Heart left ventricle (tissue), 13 donors: ENCODE measurements around the gene TPI1.

ENCODE experiments used
- POLR2A ChIP-seq, 2 donors: fragments of 450-650 bp; IDR thresholded peaks; one replicate each; pipeline ENCODE4 v1.6.1; 2017; ENCODE audit warnings: antibody characterized with exemption in 2 of 2, mild to moderate bottlenecking in 2 of 2, moderate library complexity in 2 of 2
- TF ChIP-seq, protein P1 (sequence below), 12 donors: fragments of 200-600 bp; sonication (generic) in 4 of 12; IDR thresholded peaks; one replicate each; pipeline versions ENCODE4 v1.5.0 to v1.8.0; 2018 to 2022; ENCODE audit warnings: antibody characterized with exemption in 12 of 12, mild to moderate bottlenecking in 5 of 12
- donor health status: ischemic (EF 13 %, LVEDD 7.1; RV severe dilation, severe dysfunction).
- donor health status: DM: no; HTN: yes; CAD: no.
- donor health status: DM: no; HTN: no; CAD: no.
- donor health status: ischemic (EF 25% LVEDD 6.9; RV normal size, moderate dysfunction).
- donor health status: ischemic (EF 25% LVEDD 5.7; RV mildly dilated, moderate dysfunction).
- donor health status: ischemic (EF 35%, LVEDD 5.7; RV mildly dilated, moderate dysfunction).
- donor health status: nonischemic (EF 11% LVEDD 7.7; RV severe dilation, severe dysfunction).
- donor health status: DM: yes; HTN: yes; CAD: no.
- donor health status: PGD.
- donor health status: ischemic (EF 29% LVEDD 5.4; RV normal size, mild dysfunction).
- donor health status: nonischemic (EF 23%, LVEDD 6.1; RV moderate dilation, normal function).

DNA sequence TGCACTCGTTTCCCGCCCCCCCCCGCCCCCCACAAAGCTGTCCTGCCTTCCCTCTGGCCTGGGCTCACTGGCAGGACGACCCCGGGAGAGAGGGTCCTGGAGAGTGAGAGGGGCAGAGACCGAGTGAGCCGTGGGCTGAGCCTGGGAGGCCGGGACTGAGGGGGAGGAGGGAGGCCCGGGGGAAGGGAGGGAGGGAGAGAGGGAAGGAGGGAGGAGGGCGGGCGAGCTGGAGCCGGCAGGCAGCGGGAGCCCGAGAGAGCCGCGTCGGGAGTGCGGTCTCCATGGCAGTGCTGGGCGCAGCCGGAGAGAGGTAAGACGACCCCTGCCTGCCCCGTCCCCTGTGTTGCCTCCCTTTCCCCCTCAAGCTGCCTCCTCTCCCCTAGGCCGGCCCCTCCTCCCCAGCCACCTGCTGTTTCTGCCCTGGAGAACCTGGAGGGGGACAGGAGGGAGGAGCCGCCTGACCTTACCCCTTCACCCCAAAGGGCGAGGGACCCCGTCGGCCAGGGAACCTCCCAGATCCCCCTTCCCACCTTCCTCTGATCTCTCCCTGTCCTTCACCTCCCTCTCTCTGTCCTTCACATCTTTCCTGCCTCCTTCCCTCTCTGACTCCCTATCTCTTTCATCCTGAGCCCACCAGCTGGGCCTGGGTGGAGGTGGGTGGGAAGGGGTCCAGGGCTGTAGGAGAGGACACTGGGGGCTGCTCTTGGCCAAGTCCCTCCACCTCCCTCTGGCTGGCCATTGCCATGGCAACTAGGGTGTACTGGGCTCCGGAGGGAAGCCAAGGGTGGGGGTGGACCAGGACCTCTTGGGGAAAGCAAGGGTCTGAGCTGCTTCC lies 45.5 kb upstream of the TPI1 start, which contains the start of gene GPR162:
- TF ChIP-seq, protein P1, sequence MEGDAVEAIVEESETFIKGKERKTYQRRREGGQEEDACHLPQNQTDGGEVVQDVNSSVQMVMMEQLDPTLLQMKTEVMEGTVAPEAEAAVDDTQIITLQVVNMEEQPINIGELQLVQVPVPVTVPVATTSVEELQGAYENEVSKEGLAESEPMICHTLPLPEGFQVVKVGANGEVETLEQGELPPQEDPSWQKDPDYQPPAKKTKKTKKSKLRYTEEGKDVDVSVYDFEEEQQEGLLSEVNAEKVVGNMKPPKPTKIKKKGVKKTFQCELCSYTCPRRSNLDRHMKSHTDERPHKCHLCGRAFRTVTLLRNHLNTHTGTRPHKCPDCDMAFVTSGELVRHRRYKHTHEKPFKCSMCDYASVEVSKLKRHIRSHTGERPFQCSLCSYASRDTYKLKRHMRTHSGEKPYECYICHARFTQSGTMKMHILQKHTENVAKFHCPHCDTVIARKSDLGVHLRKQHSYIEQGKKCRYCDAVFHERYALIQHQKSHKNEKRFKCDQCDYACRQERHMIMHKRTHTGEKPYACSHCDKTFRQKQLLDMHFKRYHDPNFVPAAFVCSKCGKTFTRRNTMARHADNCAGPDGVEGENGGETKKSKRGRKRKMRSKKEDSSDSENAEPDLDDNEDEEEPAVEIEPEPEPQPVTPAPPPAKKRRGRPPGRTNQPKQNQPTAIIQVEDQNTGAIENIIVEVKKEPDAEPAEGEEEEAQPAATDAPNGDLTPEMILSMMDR (IDR thresholded peaks at IDR 0.05): no peak
- TF ChIP-seq POLR2A (IDR thresholded peaks at IDR 0.05): no peak
